K562 (cell line): Measurements from ENCODE around the gene LMLN. TPM values are rescaled to one million over a fixed set of nuclear protein-coding genes. Genes with fewer than 3 reads are reported as not detected.

ENCODE experiments used
- ADNP ChIP-seq: fragments of 200-800 bp; sonication (Bioruptor generic); IDR thresholded peaks from 2 replicates; pipeline ENCODE4 v1.6.1; 2016; ENCODE audit warnings: missing genetic modification characterization, missing compliant biosample characterization
- BCL6 ChIP-seq: fragments of 250-450 bp; sonication (Bioruptor Pico); IDR thresholded peaks from 2 replicates; pipeline ENCODE4 v1.4.0; 2020
- BCOR ChIP-seq: fragments of 450-650 bp; IDR thresholded peaks from 2 replicates; pipeline ENCODE4 v1.6.1; 2016
- BHLHE40 ChIP-seq: IDR thresholded peaks from 2 replicates; pipeline ENCODE4 v1.6.1; 2011; ENCODE audit warnings: low read length, improper control_type of control experiment
- CEBPB ChIP-seq: fragments of 450-650 bp; IDR thresholded peaks from 2 replicates; pipeline ENCODE4 v1.6.1; 2016; ENCODE audit warnings: missing genetic modification characterization, missing compliant biosample characterization
- CEBPG ChIP-seq, 3 experiments: fragments of 200-800 bp in 1 of 3; sonication (Bioruptor generic) in 1 of 3; sonication (generic) in 1 of 3; formaldehyde crosslinking in 1 of 3; IDR thresholded peaks in 2 of 3; conservative IDR thresholded peaks in 1 of 3; 2 replicates each; pipeline versions ENCODE4 v1.6.1 to v1.8.0; 2016 to 2022; ENCODE audit warnings: missing compliant biosample characterization in 2 of 3, missing genetic modification characterization in 2 of 3, mild to moderate bottlenecking in 1 of 3, missing genetic modification reagents in 1 of 3
- FOXA3 ChIP-seq, 2 experiments: fragments of 450-650 bp in 1 of 2; sonication (generic) in 1 of 2; formaldehyde crosslinking; IDR thresholded peaks in 1 of 2; conservative IDR thresholded peaks in 1 of 2; 2 replicates each; pipeline versions ENCODE4 v1.4.0 to v1.8.0; 2020 to 2022; ENCODE audit warnings: mild to moderate bottlenecking in 2 of 2, missing genetic modification reagents in 1 of 2
- GTF2F1 ChIP-seq: IDR thresholded peaks from 2 replicates; pipeline ENCODE4 v1.6.1; 2011; ENCODE audit warnings: low read depth, low read length, improper control_type of control experiment
- HDAC6 ChIP-seq: IDR thresholded peaks from 2 replicates; pipeline ENCODE4 v1.6.1; 2012; ENCODE audit warnings: low read depth, mild to moderate bottlenecking, control low read depth, inconsistent platforms, low read length, moderate library complexity
- KDM4B ChIP-seq, 2 experiments: fragments of 450-650 bp in 1 of 2; sonication (generic) in 1 of 2; IDR thresholded peaks; 2 replicates each; pipeline ENCODE4 v1.6.1; 2016 to 2017; ENCODE audit warnings: borderline replicate concordance in 2 of 2, antibody characterized with exemption in 1 of 2, low read depth in 1 of 2, mild to moderate bottlenecking in 1 of 2
- MAFK ChIP-seq: IDR thresholded peaks from 2 replicates; pipeline ENCODE4 v1.6.1; 2011; ENCODE audit warnings: low read length, improper control_type of control experiment
- NFIX ChIP-seq: fragments of 250-450 bp; sonication (Bioruptor Pico); IDR thresholded peaks from 2 replicates; pipeline ENCODE4 v1.4.0; 2020; ENCODE audit warnings: low read depth, mild to moderate bottlenecking, moderate library complexity
- OTX1 ChIP-seq: fragments of 450-650 bp; formaldehyde crosslinking; IDR thresholded peaks from 2 replicates; pipeline ENCODE4 v1.4.0; 2022; ENCODE audit warnings: mild to moderate bottlenecking
- SIN3A ChIP-seq, 2 experiments: fragments of 150-350 bp in 1 of 2; IDR thresholded peaks; 2 replicates each; pipeline ENCODE4 v1.6.1; 2011 to 2016; ENCODE audit warnings: borderline replicate concordance in 2 of 2, low read depth in 2 of 2, low read length in 2 of 2, mild to moderate bottlenecking in 2 of 2, moderate library complexity in 2 of 2; ENCODE audit not compliant: control insufficient read depth in 1 of 2
- SMAD1 ChIP-seq: fragments of 150-350 bp; IDR thresholded peaks from 2 replicates; pipeline ENCODE4 v1.6.1; 2014; ENCODE audit warnings: low read length, low read depth; ENCODE audit not compliant: partially characterized antibody
- SMARCB1 ChIP-seq: IDR thresholded peaks from 2 replicates; pipeline ENCODE4 v1.6.1; 2011; ENCODE audit warnings: improper control_type of control experiment, low read depth; ENCODE audit not compliant: insufficient read length
- ZNF384 ChIP-seq: IDR thresholded peaks from 2 replicates; pipeline ENCODE4 v1.6.1; 2012; ENCODE audit warnings: low read depth, low read length, improper control_type of control experiment
- ZZZ3 ChIP-seq: fragments of 450-650 bp; IDR thresholded peaks from 2 replicates; pipeline ENCODE4 v1.6.1; 2016; ENCODE audit warnings: antibody characterized with exemption, mild to moderate bottlenecking, moderate library complexity
- polyA plus RNA-seq, 8 experiments: library from polyadenylated mRNA; depleted of rRNA in 4 of 8; stranded (reverse) in 5 of 8; unstranded in 3 of 8; fragments of >200 nt; fragmentation: Nextera tagmentation in 2 of 8; fragmentation: Illumina TruSeq in 1 of 8; extraction: Ambion mirVana in 2 of 8; extraction: Trizol in 1 of 8; gene quantifications; 2 replicates each; pipeline versions ENCODE4 v1.2.1 to v1.2.3, GENCODE V29; 2011 to 2014; ENCODE audit warnings: inconsistent platforms in 1 of 8, missing spikeins in 1 of 8
- total RNA-seq, 7 experiments: library from RNA; depleted of rRNA in 6 of 7; stranded (reverse); fragments of >200 nt in 6 of 7; fragmentation: Illumina TruSeq in 2 of 7; extraction: Trizol in 2 of 7; gene quantifications; 2 replicates each; pipeline versions ENCODE4 v1.2.1 to v1.2.3, GENCODE V29; 2011 to 2021; ENCODE audit warnings: low replicate concordance in 1 of 7
- TF ChIP-seq, protein P1 (sequence below): fragments of 150-350 bp; IDR thresholded peaks from 2 replicates; pipeline ENCODE4 v1.6.1; 2014; ENCODE audit warnings: low read depth, mild to moderate bottlenecking, low read length, borderline replicate concordance
- TF ChIP-seq, protein P2 (sequence below): sonication (generic); formaldehyde crosslinking; IDR thresholded peaks from 2 replicates; pipeline ENCODE4 v1.8.0; 2022; ENCODE audit warnings: mild to moderate bottlenecking, missing genetic modification reagents, borderline replicate concordance

The LMLN gene
- total and polyA plus RNA-seq, 9 of the 15 experiments (the other 6 are each of a cell fraction or from before 2014, with no cell fraction given) = 2.2 to 15.9 (median 6.9) TPM

DNA sequence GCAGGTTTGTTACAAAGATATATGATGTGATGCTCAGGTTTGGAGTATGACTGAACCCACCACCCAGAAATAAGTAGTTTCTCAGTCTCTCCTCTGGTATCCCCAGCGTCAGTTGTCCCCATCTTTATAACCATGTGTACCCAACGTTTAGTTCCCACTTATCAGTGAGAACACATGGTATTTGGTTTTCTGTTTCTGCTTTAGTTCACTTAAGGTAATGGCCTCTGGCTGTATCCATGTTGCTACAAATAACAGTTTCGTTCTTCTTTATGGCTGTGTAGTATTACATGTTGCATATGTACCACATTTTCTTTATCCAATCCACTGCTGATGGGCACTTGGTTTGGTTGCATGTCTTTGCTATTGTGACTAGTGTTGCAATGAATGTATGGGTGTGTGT, 132.3 kb downstream of the LMLN start (continued):
- TF ChIP-seq HDAC6 = no peak
- TF ChIP-seq GTF2F1 = no peak
- TF ChIP-seq CEBPB (tag) = no peak
- TF ChIP-seq BCL6 (CRISPR knock-in tag) = no peak
- peak; percentile 42 to 80 for TF ChIP-seq FOXA3 (CRISPR knock-in tag; conservative IDR thresholded peaks at IDR 0.05 in 1 of 2, IDR thresholded peaks at IDR 0.05 in 1 of 2)
- no peak for TF ChIP-seq BHLHE40
- TF ChIP-seq CEBPG (CRISPR knock-in tag; IDR thresholded peaks at IDR 0.05) = no peak
- no peak for TF ChIP-seq CEBPG (tag; conservative IDR thresholded peaks at IDR 0.05 in 1 of 2, IDR thresholded peaks at IDR 0.05 in 1 of 2)
- TF ChIP-seq ZNF384 = no peak
- TF ChIP-seq BCOR = peak; percentile 42; the same call in 1 of the 2 replicates
- no peak for TF ChIP-seq KDM4B (IDR thresholded peaks at IDR 0.05; ENCODE audit: borderline replicate concordance in 2 of 2, low read depth in 1 of 2)
- TF ChIP-seq OTX1 = no peak
- TF ChIP-seq SMARCB1 = no peak
- no peak for TF ChIP-seq MAFK
- no peak for TF ChIP-seq ZZZ3
- TF ChIP-seq SMAD1 = no peak
- 0 out of 2 replicates have a peak, but pooled peaks have one; percentile 30 for TF ChIP-seq ADNP (tag)
- no peak for TF ChIP-seq NFIX (CRISPR knock-in tag)
- TF ChIP-seq SIN3A (IDR thresholded peaks at IDR 0.05; ENCODE audit: borderline replicate concordance in 2 of 2, control insufficient read depth in 1 of 2, low read depth in 2 of 2, low read length in 2 of 2) = no peak
- TF ChIP-seq, protein P1, sequence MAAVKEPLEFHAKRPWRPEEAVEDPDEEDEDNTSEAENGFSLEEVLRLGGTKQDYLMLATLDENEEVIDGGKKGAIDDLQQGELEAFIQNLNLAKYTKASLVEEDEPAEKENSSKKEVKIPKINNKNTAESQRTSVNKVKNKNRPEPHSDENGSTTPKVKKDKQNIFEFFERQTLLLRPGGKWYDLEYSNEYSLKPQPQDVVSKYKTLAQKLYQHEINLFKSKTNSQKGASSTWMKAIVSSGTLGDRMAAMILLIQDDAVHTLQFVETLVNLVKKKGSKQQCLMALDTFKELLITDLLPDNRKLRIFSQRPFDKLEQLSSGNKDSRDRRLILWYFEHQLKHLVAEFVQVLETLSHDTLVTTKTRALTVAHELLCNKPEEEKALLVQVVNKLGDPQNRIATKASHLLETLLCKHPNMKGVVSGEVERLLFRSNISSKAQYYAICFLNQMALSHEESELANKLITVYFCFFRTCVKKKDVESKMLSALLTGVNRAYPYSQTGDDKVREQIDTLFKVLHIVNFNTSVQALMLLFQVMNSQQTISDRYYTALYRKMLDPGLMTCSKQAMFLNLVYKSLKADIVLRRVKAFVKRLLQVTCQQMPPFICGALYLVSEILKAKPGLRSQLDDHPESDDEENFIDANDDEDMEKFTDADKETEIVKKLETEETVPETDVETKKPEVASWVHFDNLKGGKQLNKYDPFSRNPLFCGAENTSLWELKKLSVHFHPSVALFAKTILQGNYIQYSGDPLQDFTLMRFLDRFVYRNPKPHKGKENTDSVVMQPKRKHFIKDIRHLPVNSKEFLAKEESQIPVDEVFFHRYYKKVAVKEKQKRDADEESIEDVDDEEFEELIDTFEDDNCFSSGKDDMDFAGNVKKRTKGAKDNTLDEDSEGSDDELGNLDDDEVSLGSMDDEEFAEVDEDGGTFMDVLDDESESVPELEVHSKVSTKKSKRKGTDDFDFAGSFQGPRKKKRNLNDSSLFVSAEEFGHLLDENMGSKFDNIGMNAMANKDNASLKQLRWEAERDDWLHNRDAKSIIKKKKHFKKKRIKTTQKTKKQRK = no peak
- TF ChIP-seq, protein P2, sequence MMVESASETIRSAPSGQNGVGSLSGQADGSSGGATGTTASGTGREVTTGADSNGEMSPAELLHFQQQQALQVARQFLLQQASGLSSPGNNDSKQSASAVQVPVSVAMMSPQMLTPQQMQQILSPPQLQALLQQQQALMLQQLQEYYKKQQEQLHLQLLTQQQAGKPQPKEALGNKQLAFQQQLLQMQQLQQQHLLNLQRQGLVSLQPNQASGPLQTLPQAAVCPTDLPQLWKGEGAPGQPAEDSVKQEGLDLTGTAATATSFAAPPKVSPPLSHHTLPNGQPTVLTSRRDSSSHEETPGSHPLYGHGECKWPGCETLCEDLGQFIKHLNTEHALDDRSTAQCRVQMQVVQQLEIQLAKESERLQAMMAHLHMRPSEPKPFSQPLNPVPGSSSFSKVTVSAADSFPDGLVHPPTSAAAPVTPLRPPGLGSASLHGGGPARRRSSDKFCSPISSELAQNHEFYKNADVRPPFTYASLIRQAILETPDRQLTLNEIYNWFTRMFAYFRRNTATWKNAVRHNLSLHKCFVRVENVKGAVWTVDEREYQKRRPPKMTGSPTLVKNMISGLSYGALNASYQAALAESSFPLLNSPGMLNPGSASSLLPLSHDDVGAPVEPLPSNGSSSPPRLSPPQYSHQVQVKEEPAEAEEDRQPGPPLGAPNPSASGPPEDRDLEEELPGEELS (CRISPR knock-in tag) = no peak
